Keratinocyte (primary cell): ENCODE results near the gene BNC2. TPM values are rescaled to one million over a fixed set of nuclear protein-coding genes. Genes with fewer than 3 reads are reported as not detected.

Source experiments
- DNase-seq: peaks from one replicate; pipeline ENCODE4 v3.0.0-alpha.2; 2011; ENCODE audit warnings: low read depth, missing footprints, low spot score
- FAIRE-seq: peaks from 2 replicates; lab custom pipeline; 2011; peaks lifted over from hg19 to GRCh38; lab: Jason Lieb, UNC
- H2AFZ ChIP-seq: 2 replicates; pipeline ENCODE4 v1.6.0; 2012; ENCODE audit warnings: low read length, control low read depth, inconsistent platforms; ENCODE audit not compliant: control insufficient read depth
- H3K27ac ChIP-seq: 2 replicates; pipeline ENCODE4 v1.5.1; 2011; ENCODE audit warnings: low read length; ENCODE audit not compliant: control insufficient read depth, insufficient read depth
- H3K27me3 ChIP-seq: 3 replicates; pipeline ENCODE4 v1.6.0; 2011; ENCODE audit warnings: low read length; ENCODE audit not compliant: control insufficient read depth, insufficient read depth; ENCODE audit errors: extremely low read depth
- H3K36me3 ChIP-seq, 2 experiments: 2 replicates in 1 of 2; 3 replicates in 1 of 2; pipeline ENCODE4 v1.5.1; 2011; ENCODE audit warnings: low read length in 2 of 2, mild to moderate bottlenecking in 1 of 2; ENCODE audit not compliant: control insufficient read depth in 2 of 2, insufficient read depth in 2 of 2; ENCODE audit errors: extremely low read depth in 1 of 2
- H3K4me1 ChIP-seq: 3 replicates; pipeline ENCODE4 v1.5.1; 2011; ENCODE audit warnings: low read length; ENCODE audit not compliant: control insufficient read depth, insufficient read depth; ENCODE audit errors: extremely low read depth
- H3K4me2 ChIP-seq: 3 replicates; pipeline ENCODE4 v1.6.0; 2011; ENCODE audit warnings: low read depth, low read length; ENCODE audit not compliant: control insufficient read depth, insufficient read depth; ENCODE audit errors: extremely low read depth
- H3K4me3 ChIP-seq, 3 experiments: fragments of 200-600 bp in 1 of 3; sonication (generic) in 1 of 3; 2 replicates in 2 of 3; 3 replicates in 1 of 3; pipeline ENCODE4 v1.5.1; 2011 to 2016; ENCODE audit warnings: low read length in 3 of 3, mild to moderate bottlenecking in 3 of 3, control low read depth in 2 of 3, inconsistent platforms in 1 of 3, low read depth in 1 of 3, mixed read lengths in 1 of 3, mixed run types in 1 of 3, moderate library complexity in 1 of 3; ENCODE audit not compliant: control insufficient read depth in 2 of 3, insufficient read depth in 2 of 3; ENCODE audit errors: extremely low read depth in 1 of 3
- H3K79me2 ChIP-seq: 2 replicates; pipeline ENCODE4 v1.6.0; 2012; ENCODE audit warnings: low read length; ENCODE audit not compliant: control insufficient read depth, insufficient read depth
- H3K9ac ChIP-seq: 3 replicates; pipeline ENCODE4 v1.6.0; 2011; ENCODE audit warnings: low read length; ENCODE audit not compliant: control insufficient read depth, insufficient read depth; ENCODE audit errors: extremely low read depth
- H3K9me1 ChIP-seq: 3 replicates; pipeline ENCODE4 v1.6.0; 2011; ENCODE audit warnings: low read length; ENCODE audit not compliant: control insufficient read depth, insufficient read depth; ENCODE audit errors: extremely low read depth
- H3K9me3 ChIP-seq: 2 replicates; pipeline ENCODE4 v1.5.1; 2012; ENCODE audit warnings: low read depth, low read length; ENCODE audit not compliant: control insufficient read depth
- H4K20me1 ChIP-seq: 3 replicates; pipeline ENCODE4 v1.6.0; 2011; ENCODE audit warnings: low read length; ENCODE audit not compliant: control insufficient read depth, insufficient read depth; ENCODE audit errors: extremely low read depth
- CTCF ChIP-seq, 3 experiments: IDR thresholded peaks in 1 of 3; conservative IDR thresholded peaks in 1 of 3; optimal IDR thresholded peaks in 1 of 3; 2 replicates in 2 of 3; 3 replicates in 1 of 3; pipeline versions ENCODE3 to v1.5.1; 2011; ENCODE audit warnings: low read length in 3 of 3, mild to moderate bottlenecking in 3 of 3, moderate library complexity in 2 of 3, control low read depth in 1 of 3, inconsistent platforms in 1 of 3; ENCODE audit not compliant: insufficient read depth in 2 of 3; ENCODE audit errors: extremely low read depth in 1 of 3
- EZH2 ChIP-seq: IDR thresholded peaks from one replicate; pipeline ENCODE4 v1.6.1; 2012; ENCODE audit warnings: inconsistent platforms, mild to moderate bottlenecking, low read length, moderate library complexity
- dilution Hi-C: fragments of 300-500 bp; cut with MboI; formaldehyde crosslinking; loops from one replicate; pipeline ENCODE4 v1.7.0; 2020; ENCODE audit warnings: low sequenced_read_pairs; ENCODE audit not compliant: extremely low pct_ligation_motif_present
- polyA plus RNA-seq, 5 experiments: library from polyadenylated mRNA; depleted of rRNA in 3 of 5; stranded (reverse) in 3 of 5; stranded (forward) in 1 of 5; unstranded in 1 of 5; fragments of >200 nt; gene quantifications; 1 replicate in 1 of 5; 2 replicates in 3 of 5; 3 replicates in 1 of 5; pipeline versions ENCODE4 v1.2.1 to v1.2.3, GENCODE V29; 2011 to 2012; ENCODE audit warnings: missing spikeins in 2 of 5, low read depth in 1 of 5, low replicate concordance in 1 of 5

The BNC2 gene
- polyA plus RNA-seq, 1 donor (not counting 4 experiments of a cell fraction or from before 2014, with no cell fraction given), result 1.1 TPM

- Histone ChIP-seq H3K36me3 (no peaks in the 10 kb centered on the region), H3K4me1 (peaks cover 4% of the 10 kb centered on the region), H3K27ac (no peak overlapping the region), H3K9me3 (no peaks in the 10 kb centered on the region), H3K4me3 (no peak overlapping the region), H3K27me3 (no peaks in the 10 kb centered on the region), H2AFZ (no peak overlapping the region), H3K79me2 (no peaks in the 10 kb centered on the region), H3K9ac (no peak overlapping the region), H3K9me1 (no peaks in the 10 kb centered on the region), H3K4me2 (no peak overlapping the region), H4K20me1 (no peaks in the 10 kb centered on the region)
- dilution Hi-C loops, result no loop called here
- no peak for DNase-seq
- TF ChIP-seq CTCF (optimal IDR thresholded peaks at IDR 0.05 in 1 of 3, IDR thresholded peaks at IDR 0.05 in 1 of 3, conservative IDR thresholded peaks at IDR 0.05 in 1 of 3; ENCODE audit: extremely low read depth in 1 of 3, insufficient read depth in 2 of 3, low read length in 3 of 3) (no peak), EZH2 (no peak)
- FAIRE-seq, result no peak
These were observed 159.6 kb downstream of the BNC2 start for GRCh38 chr9:16710888-16711287.

GRCh38 chr9:16709924-16710323 is 160.5 kb downstream of the BNC2 start:
- H3K36me3 ChIP-seq, result no peaks in the 10 kb centered on the region
- no peak overlapping the region for H3K4me3 ChIP-seq
- peaks cover 11% of the 10 kb centered on the region for H3K4me1 ChIP-seq
- no peaks in the 10 kb centered on the region for H4K20me1 ChIP-seq
- no peaks in the 10 kb centered on the region for H3K9me1 ChIP-seq
- H3K27ac ChIP-seq, result no peak overlapping the region
- FAIRE-seq (peak; percentile 39), DNase-seq (no peak)
- no peak overlapping the region for H3K4me2 ChIP-seq
- H3K9me3 ChIP-seq, result no peaks in the 10 kb centered on the region
- H3K79me2 ChIP-seq, result no peaks in the 10 kb centered on the region
- TF ChIP-seq EZH2 (no peak), CTCF (optimal IDR thresholded peaks at IDR 0.05 in 1 of 3, IDR thresholded peaks at IDR 0.05 in 1 of 3, conservative IDR thresholded peaks at IDR 0.05 in 1 of 3; ENCODE audit: extremely low read depth in 1 of 3, insufficient read depth in 2 of 3, low read length in 3 of 3) (no peak)
- no peaks in the 10 kb centered on the region for H3K27me3 ChIP-seq
- dilution Hi-C loops, result no loop called here
- H3K9ac ChIP-seq, result no peak overlapping the region
- no peak overlapping the region for H2AFZ ChIP-seq
